Umbilical cord (tissue), 2 donors: Measurements from ENCODE around the gene ATP6V1G3. TPM values are rescaled to one million over a fixed set of nuclear protein-coding genes. Genes with fewer than 3 reads are reported as not detected.
A peak's percentile ranks its signal among the peaks of the same experiment; 100 is the strongest.
"Not testable (repeated sequence)": the region's sequence is repeated elsewhere in the genome, so short reads cannot be mapped to it uniquely, and the experiment has no call there.

ENCODE experiments used
- DNase-seq: peaks from one replicate; pipeline ENCODE4 v3.0.0-alpha.2; 2015; ENCODE audit warnings: low spot score
- total RNA-seq: library from RNA; depleted of rRNA; stranded (reverse); fragments of >200 nt; gene quantifications from one replicate; pipeline ENCODE4 v1.2.3, GENCODE V29; 2014; ENCODE audit warnings: low replicate concordance; ENCODE audit not compliant: insufficient read depth

Gene ATP6V1G3
- total RNA-seq, 1 donor from 2014 or later = 3.4 TPM

DNA sequence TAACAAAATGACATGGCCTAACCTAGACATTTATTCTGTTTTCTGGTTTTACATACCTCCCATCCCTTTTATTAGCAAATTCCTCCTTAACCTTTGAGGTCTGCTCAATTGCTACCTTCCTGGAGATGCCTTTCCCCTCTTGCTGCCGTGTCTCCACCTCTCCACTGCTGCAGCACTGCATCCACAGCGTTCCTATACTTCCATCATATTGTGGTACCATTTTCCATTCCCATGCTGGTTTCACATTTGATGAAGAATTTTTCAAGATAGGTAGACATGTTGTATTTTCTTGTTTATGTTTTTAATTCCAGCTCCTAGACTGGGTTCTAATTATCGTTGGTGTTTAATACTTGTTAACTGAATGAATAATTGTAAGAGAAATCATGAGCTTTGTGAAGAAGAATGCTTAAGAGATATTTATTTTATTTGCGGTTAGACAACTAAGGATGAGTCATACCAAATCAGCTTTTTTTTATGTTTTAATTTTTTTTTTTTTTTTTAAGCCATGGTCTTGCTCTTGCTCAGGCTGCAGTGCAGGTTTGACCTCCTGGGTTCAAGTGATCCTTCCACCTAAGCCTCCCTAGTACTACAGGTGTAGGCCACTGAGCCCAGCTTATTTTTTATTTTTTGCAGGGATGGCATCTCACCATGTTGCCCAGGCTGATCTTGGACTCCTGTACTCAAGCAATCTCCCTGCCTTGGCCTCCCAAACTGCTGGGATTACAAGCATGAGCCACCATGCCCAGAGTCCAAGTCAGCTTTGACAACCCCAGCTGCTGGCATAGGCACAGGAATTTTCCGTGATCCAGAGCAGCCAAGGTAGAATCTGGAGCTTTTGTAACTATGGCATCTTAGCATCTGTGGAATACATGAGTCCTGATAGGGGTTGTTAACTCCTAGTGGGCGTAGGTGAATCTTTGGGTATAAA is 44.0 kb downstream of the ATP6V1G3 start:
- no peak for DNase-seq

DNA sequence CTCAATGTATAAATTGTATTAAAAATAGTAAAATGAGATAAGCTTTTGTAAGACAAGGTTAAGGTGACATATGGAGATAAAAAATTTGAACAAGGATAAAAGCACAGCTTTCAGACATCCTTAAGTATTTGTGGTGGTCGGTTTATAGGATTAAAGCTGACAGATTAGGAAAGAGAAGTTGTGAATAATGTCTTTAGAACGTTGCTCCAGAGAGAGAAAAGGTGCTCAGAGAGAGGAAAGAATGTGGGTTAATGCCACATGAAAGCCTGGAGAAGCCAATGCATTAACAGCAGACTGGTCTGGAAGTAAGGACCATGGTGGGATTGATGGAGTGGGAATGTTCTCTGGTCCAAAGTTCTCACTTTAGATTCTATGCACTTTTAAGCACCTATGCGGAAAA is 44.8 kb downstream of the ATP6V1G3 start:
- peak; percentile 64 for DNase-seq

DNA sequence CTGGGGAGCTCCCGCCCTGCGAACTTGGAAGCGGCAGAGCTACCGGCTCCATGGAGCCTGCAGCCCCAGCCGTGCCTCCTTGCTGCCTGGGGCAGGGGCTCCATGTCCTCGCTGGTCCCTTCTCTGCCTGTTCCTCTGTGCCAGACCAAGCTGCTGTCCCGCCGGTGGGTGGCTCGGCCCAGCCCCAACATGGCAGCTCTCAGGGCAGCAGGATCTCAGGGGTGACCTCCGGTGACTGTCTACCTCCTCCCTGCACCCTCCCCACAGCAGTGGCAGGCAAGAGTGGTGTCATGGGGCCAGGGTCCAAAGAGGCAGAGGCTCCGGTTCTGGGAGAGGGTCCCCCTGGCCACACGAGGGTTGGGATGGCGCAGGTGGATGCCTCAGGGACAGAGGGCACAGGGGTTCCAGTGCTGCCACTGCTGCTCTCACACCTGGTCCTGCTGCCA is 45.8 kb downstream of the ATP6V1G3 start:
- no peak for DNase-seq

DNA sequence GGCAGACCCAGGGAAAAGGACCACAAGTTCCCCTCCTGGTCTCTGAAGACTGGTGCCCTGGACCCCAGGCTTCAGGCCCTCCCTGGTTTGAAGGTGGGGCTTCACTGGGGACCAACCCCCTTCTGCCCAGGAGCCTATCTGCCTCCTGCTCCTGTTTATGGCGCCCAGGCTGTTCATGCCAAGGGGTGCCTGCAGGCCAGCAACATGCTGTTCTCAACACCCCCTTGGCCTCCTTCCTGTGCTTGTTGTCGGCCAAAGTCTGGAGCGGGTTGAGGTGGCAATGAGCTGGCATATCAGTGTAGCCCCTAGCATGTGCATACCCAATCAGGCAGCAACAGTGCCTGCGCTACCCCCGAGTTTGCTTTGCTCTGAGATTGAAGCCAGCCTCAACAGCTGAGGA is 46.3 kb downstream of the ATP6V1G3 start:
- DNase-seq = no peak

DNA sequence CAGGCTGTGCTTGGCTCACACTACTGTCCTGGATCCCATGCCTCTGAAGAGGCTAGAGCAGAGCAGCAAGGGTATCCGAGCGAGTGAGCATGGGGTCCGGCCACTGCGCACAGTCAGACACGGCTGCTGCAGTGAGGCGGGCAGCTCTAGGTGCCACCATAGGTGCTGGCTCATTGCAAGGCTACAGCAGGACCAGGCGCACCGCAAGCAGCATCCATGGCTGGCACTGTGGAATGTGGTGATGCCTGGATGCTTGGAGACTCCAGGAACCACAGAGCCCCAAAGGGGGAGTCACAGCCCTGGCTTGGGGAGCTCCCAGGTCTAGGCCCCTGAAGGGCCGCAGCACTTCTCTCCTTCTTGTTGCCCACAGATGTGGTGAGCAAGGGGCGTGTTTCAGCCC is 47.2 kb downstream of the ATP6V1G3 start:
- no peak for DNase-seq

DNA sequence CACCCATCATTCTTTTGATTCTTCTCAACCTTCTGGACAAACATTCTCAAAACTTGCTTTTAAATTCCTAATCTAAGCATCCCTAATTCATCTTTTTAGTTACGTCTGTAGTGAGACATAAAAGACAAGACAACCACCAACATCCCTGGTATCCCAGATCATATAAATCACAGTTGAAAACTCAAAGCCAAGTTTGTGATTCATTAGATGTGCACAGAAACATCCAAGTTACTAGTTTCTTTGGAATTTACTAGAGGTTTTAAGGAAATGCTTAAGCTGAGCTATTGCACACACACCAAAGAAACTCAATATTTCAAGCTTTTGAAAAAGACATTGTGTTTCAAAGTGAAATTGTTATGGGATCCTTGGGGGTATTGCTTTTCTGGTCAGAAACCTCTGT is 47.6 kb downstream of the ATP6V1G3 start:
- peak; percentile 91 for DNase-seq

DNA sequence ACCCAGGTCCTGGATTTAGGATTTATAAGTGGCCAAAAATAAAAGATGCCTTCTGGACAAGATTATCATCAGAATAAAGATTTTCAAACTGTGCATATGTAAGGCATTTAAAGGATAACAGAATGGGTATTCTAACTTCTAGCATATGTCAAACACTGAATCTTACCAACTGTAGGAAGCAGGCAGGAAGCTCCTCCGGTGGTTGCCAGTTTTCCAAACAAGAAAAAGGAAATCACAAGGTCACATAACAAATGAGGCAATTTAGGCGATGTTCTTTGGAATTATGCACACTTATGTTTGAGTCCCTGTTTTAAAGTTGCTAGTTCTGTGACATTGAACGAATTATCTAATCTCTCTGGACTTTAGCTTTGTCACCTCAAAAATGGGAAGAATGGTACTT is 48.9 kb downstream of the ATP6V1G3 start:
- DNase-seq = no peak

DNA sequence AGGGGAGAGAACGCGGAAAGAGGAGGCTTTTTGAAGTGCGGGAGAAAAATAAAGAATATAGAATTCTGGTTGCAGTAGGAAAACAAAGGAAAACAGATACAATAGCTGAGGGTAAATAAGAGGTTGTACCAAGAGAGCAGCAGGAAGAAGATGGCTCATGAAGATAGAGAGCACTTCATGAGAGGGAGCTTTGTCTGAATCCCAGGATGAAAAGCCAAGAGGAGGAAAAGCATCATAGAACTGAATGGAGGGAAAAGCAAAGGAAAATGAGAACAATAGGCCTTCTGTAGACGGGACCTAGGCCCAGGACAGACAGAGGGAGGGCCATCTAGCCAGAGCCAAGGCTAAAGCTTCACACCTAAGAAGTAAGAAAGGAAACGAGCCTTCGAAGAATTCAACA is 49.5 kb downstream of the ATP6V1G3 start:
- DNase-seq = no peak

DNA sequence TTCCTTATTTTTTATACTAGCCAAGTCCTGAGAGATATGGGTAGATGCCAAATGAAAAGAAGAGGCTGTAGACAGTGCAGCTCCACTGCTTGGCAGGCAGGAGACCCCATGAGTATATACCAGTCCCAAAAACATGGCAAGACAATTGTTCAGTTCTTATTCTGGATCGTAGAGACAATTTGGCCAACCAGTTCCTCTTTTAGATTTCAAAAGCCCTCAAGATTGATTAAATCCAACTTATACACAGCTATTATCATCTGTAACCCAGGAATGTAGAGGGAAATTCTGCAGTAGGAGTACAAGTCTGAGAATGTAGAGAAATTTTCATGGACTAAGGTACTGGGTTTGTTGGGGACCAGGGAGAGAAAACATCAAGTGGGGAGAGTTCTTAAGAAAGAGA is 50.3 kb downstream of the ATP6V1G3 start:
- DNase-seq = no peak

DNA sequence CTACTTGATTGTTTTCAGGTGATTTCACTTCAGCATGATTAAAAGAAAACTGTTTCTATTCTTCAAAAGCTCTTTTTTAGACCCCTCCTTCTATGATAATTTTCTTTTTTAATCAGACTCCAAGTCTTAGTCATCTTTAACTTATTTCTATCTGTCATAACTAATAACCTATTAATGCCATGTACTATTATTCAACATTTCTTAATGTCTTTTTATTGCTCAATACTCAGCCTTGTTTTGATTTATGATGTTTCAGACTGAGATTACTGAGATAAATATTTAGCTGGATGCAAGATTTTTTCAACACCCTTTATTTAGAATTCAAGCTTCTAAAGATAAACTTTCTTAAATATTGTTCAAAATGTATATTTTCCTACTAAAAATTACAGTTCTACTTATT is 53.6 kb downstream of the ATP6V1G3 start:
- no peak for DNase-seq

DNA sequence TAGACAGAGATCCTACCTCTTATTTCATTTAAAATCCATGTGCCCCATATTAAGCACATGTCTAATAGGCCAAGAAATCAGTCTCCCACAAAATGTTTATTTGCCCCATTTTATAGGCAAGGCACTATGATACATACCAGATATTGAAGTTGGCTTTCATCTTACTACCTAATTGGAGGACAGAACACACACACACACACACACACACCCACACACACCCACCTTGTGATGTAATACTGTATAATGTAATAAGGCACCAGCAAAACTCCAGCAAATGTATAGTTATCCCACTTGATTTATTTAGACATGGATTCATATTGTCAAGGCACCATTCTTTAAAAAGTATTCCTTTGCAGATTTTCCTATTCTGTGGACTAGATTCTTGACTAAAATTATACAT is 56.8 kb downstream of the ATP6V1G3 start:
- DNase-seq = no peak

DNA sequence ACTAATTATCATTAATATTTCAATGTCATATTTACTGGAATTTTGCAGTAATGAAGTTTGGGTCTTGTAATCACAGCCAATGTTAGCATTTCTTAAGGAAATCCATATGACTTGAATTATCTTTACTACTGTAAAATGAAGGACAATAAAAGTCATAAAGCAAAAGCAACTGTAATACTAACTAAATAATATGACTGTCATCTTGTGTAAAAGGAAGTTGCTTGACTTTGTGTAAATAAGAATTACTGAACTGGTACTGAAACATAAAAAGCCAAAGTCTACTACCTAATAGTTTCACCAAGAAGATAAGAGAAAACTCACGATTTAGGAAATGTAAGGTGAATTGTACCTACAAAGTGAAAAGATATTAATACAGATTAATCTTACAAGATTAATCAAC is 57.5 kb downstream of the ATP6V1G3 start:
- DNase-seq = no peak

DNA sequence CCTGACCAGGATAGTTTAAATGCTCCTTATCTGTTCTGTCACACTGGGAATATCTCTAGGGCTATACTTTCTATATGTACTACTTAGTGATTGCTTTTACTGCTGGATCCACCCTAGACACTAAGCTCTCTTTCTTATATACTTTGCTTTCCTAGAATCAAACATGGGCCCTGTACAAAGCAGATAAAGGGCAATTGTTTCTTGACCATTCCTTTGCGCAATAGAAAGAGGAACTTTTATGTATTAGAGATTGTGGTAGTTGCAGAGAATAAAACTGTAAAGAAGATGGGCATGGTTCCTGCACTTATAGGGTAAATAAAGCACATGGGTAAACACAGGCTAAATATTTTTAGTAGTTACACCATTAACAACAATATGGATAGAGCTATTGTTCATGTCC is 58.8 kb downstream of the ATP6V1G3 start:
- no peak for DNase-seq

DNA sequence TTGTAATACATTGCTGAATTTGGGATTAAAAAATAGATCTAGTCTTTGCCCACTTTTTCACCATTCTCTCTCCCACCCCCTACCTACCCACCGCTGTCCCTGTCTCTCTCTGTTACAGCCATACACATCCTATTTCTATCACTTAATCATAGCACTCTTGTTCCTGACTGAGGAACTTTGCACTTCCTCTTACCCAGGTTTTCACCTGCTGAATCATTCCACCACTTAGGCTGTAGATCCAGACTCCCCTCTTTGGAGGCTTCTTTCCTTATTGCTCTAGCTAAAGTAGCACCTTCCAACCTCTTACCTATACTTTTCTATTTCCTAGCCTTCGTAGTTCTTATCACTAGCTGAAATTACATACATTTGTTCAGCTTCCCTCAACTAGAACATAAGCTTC is 59.6 kb downstream of the ATP6V1G3 start:
- DNase-seq = no peak

DNA sequence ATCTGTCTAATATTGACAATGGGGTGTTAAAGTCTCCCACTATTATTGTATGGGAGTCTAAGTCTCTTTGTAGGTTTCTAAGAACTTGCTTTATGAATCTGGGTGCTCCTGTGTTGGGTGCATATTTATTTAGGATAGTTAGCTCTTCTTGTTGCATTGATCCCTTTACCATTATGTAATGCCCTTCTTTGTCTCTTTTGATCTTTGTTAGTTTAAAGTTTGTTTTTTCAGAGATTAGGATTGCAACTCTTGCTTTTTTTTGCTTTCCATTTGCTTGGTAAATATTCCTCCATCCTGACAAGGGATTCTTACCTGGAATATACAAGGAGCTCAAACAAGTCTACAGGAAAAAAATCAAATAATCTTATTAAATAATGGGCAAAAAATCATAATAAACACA is 63.1 kb downstream of the ATP6V1G3 start:
- not testable (repeated sequence) for DNase-seq

Other genes with a start within 250 kb of the ATP6V1G3 start
- gene PTPRC, start 98.4 kb upstream of the ATP6V1G3 start, total RNA-seq = 67.7 TPM